ENCODE results near the gene TRPV4.

Gene TRPV4

GRCh38 chr12:109827566-109828550, 5.3 kb downstream of the TRPV4 start:
- no peak for DNase-seq (ENCODE audit: low read depth)

- DNase-seq (ENCODE audit: low read depth), result no peak
These were observed 6.1 kb downstream of the TRPV4 start for GRCh38 chr12:109827080-109827479.

- no peak for DNase-seq (ENCODE audit: low read depth)
These were observed 8.5 kb downstream of the TRPV4 start for GRCh38 chr12:109824731-109825130.

DNA sequence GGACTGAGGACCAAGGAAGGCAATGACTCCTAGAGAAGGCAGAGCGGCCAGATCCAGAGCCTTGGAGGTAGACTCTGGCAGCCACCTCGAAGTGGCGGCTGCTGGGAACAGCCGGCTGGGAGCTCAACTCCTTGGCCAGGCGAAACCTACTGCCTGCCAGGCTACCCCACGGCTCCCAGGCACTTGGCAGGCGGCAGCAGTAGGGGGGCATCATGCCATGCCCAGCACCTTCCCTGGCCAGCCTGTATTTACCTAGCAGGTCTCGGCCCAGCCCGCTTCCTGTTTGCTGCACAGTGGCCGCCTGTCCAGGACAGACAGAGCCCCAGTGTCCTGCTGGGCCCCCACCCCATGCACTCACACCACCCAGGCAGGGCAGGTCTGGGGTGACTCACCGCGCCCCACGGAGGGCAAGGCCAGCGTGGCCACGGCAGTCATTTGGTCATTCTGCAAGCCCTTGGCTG, 10.2 kb downstream of the TRPV4 start:
- DNase-seq (ENCODE audit: low read depth), result no peak

- no peak for DNase-seq (ENCODE audit: low read depth)
These were observed 10.8 kb downstream of the TRPV4 start for GRCh38 chr12:109822416-109822815.

DNA sequence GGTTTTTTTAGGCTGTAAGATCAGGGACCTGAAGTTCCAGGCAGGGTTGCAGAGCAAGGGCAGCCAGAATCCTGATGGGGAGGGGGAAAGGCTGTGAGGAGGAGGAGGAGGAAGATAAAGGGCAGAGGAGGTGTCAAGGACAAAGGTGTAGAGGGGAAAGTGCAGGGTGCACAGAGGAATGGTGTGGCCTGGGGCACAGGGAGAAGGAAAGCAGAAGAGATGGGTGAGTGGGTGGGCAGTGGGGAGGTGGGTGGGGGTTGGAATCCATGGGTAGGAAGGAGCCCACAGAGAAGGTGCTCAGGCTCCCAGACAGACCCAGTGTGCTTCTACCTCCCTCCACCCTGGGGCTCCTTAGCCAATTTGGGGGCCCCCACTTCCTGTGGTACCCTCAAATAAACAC, 11.2 kb downstream of the TRPV4 start:
- no peak for DNase-seq (ENCODE audit: low read depth)

DNA sequence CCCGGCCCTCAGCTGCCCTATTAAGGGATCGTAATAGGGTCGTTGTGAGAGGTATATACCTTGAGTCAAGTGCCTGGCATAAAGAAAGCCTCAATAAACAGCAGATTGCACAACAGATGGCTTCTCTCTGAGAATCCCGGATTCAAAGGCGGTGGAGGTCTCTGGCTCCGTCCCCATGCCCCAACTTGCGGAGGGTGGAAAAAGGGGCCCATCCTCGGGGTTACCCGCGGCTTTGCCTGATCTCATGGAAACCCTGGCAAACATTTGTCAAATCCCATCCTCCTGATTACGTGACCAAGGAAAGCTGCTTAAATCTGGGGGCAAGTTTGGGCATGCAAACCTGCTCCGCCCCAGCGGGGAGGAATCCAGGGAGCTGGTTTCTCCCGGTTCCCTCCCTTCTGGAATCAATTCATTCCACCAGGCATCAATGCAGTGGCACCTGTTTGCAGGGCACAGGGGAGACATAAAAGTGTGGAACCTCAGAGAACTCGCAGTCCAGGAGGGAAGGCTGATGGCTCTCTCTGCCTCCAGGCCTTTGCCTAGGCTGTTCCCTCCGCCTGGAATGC, 12.3 kb downstream of the TRPV4 start:
- DNase-seq (ENCODE audit: low read depth), result no peak

GRCh38 chr12:109818905-109819500, 14.2 kb downstream of the TRPV4 start:
- no peak for DNase-seq (ENCODE audit: low read depth)

GRCh38 chr12:109818253-109818652, 14.9 kb downstream of the TRPV4 start:
- no peak for DNase-seq (ENCODE audit: low read depth)

GRCh38 chr12:109817627-109818231, 15.5 kb downstream of the TRPV4 start:
- DNase-seq (ENCODE audit: low read depth), result no peak

GRCh38 chr12:109816870-109817269, 16.3 kb downstream of the TRPV4 start:
- DNase-seq (ENCODE audit: low read depth), result no peak

DNA sequence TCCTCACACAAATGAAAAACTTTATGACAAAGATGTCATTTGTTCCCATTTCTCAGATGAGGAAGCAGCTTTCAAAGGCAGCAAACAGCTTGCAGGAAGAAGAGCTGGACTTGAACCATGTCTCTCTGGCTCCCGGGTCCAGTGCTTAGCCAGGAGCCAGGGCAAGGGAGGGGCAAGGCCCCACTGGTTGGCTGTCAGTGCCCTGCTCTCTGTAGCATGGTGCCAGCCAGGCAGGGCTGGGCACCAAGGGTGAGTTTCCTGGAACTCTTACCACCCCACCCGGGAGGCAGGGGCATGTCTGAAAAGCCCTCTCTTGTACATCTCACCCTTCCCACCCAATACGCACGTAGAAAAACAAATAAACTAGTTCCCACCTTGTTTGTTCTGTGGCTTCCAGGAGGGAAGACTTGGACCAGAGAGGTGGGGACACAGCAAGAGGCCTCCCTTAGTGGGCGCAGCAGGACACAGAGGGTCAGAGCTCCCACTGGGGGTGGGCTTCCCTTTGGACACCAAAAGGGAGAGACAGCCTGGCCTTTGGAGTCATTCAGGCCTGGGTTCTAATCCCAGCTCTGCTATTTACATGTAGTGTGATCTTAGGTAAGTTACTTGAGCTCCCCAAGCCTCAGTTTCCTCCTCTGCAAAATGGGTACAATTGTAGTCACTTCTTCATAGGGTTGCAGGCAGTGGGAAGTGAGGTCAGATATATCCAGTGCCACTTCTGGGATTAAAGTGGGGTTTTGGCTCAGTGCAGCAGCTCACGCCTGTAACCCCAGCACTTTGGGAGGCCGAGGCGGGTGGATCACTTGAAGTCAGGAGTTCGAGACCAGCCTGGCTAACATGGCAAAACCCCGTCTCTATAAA, 17.2 kb downstream of the TRPV4 start:
- DNase-seq (ENCODE audit: low read depth), result no peak

DNA sequence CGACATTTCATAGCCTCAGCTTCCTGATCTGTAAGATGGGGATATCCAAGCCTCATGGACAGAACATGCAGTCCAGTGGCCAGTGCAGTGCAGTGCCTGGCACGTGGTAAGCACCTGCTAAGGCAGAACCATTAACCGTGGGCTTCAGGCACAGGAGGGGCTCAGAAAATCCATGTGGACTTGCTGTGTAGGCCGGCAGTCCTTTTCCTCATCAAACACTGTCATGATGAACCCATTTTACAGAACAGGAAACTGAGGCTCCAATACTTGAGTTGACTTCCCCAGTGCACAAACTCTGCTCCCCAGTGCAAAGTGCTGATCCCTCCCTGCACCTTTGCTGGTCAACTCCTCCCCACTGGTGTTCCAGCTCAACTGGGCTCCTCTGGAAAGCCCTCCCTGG, 18.0 kb downstream of the TRPV4 start:
- DNase-seq (ENCODE audit: low read depth), result no peak

- no peak for DNase-seq (ENCODE audit: low read depth)
These were observed 18.5 kb downstream of the TRPV4 start for GRCh38 chr12:109814600-109815150.

DNA sequence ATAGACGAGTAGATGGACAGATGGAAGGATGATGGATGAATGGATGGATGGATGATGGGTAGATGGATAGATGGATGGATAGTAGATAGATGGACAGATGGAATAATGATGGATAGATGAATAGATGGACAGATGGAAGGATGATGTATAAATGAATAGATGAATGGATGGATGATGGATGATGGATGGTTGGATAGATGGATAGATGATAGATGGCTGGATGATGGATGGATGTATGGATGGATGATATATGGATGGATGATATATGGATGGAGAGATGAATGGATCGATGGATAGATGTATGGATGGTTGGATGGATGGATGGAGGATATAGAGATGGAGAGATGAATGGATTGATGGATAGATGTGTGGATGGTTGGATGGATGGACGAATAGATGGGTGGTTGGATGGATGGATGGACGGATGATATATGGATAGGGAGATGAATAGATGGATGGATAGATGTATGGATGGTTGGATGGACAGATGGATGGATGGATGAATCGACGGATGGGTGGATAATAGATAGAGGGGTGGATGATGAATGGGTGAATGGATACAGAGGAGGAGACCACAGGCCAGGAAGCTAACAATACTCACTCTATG, 19.3 kb downstream of the TRPV4 start:
- DNase-seq (ENCODE audit: low read depth), result no peak

DNA sequence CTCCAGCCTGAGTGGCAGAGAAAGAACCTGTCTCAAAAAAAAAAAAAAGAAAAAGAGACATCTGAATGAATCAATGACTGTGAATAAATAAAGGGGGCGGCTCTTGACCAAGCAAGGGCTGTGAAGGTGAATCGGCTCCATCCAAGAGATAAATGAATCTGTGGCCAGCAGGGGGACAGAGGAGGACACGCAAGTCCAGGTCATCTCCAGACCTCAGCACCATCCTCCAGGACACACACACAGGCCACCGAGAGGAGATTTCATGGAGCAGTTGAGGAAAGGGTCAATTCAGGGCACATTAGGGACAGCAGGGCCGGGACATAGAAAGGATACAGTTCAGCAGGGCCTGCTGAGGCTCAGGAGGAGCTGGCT, 21.6 kb downstream of the TRPV4 start:
- no peak for DNase-seq (ENCODE audit: low read depth)

- no peak for DNase-seq (ENCODE audit: low read depth)
These were observed 22.1 kb downstream of the TRPV4 start for GRCh38 chr12:109810954-109811623.

DNA sequence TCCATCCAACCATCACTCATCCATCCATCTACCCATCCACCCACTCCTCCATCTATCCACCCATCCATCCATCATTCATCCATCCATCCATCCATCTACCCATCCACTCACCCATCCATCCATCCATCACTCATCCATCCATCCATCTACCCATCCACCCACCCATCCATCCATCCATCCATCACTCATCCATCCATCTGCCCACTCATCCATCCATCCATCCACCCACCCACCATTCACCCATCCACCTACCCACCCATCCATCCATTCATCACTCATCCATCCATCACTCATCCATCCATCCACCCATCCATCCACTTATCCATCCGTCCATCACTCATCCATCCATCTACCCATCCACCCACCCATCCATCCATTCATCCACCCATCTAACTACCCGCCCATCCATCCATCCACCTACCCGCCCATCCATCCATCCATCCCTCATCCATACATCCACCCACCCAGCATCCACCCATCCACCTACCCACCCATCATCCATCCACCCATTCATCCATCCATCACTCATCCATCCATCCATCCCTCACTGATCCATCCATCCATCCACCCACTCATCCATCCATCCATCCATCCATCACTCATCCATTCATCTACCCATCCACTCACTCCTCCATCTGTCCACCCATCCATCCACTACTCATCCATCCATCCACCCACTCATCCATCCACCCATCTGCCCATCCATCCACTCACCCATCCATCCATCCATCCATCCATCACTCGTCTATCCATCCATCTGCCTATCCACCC, 24.1 kb downstream of the TRPV4 start:
- no peak for DNase-seq (ENCODE audit: low read depth)

GRCh38 chr12:109807954-109808643, 25.1 kb downstream of the TRPV4 start:
- no peak for DNase-seq (ENCODE audit: low read depth)
